Activated T-cell treated with anti-CD3 and anti-CD28 coated beads for 24 hours (primary cell): ENCODE results near the gene FAM186B.
"Not testable (repeated sequence)": the region's sequence is repeated elsewhere in the genome, so short reads cannot be mapped to it uniquely, and the experiment has no call there.

Experiments used
- DNase-seq: peaks from one replicate; pipeline ENCODE4 v3.0.0-alpha.2; 2020; ENCODE audit warnings: low read depth

Gene FAM186B

GRCh38 chr12:49633703-49634345, 28.4 kb upstream of the FAM186B start:
- no peak for DNase-seq

- DNase-seq: no peak
Observed at GRCh38 chr12:49632986-49633702, 27.7 kb upstream of the FAM186B start.

GRCh38 chr12:49632401-49632800, 27.0 kb upstream of the FAM186B start:
- DNase-seq: no peak

GRCh38 chr12:49631336-49631907, 26.0 kb upstream of the FAM186B start:
- DNase-seq: no peak

- no peak for DNase-seq
Observed at GRCh38 chr12:49627752-49628360, 22.4 kb upstream of the FAM186B start.

- no peak for DNase-seq
Observed at GRCh38 chr12:49626836-49627235, 21.4 kb upstream of the FAM186B start.

GRCh38 chr12:49626169-49626835, 20.9 kb upstream of the FAM186B start:
- DNase-seq: peak; percentile 20

- DNase-seq: no peak
Observed at GRCh38 chr12:49624921-49625577, 19.6 kb upstream of the FAM186B start.

- peak; percentile 75 for DNase-seq
Observed at GRCh38 chr12:49623142-49623904, 17.9 kb upstream of the FAM186B start, which contains the start of gene PRPF40B. TSS of gene PRPF40B (plus strand) at chr12:49623561. CDS start at chr12:49623591, 30 bp downstream.

- peak; percentile 26 for DNase-seq
Observed at GRCh38 chr12:49622501-49623141, 17.2 kb upstream of the FAM186B start.

GRCh38 chr12:49621651-49622500, 16.4 kb upstream of the FAM186B start:
- DNase-seq: no peak

- DNase-seq: no peak
Observed at GRCh38 chr12:49619286-49619685, 13.8 kb upstream of the FAM186B start.

- DNase-seq: no peak
Observed at GRCh38 chr12:49618576-49618975, 13.1 kb upstream of the FAM186B start.

- no peak for DNase-seq
Observed at GRCh38 chr12:49616533-49617219, 11.2 kb upstream of the FAM186B start.

GRCh38 chr12:49615725-49616124, 10.3 kb upstream of the FAM186B start:
- DNase-seq: no peak

- no peak for DNase-seq
Observed at GRCh38 chr12:49612210-49612609, 6.8 kb upstream of the FAM186B start.

- DNase-seq: not testable (repeated sequence)
Observed at GRCh38 chr12:49610785-49611184, 5.3 kb upstream of the FAM186B start.

- no peak for DNase-seq
Observed at GRCh38 chr12:49609875-49610154, 4.4 kb upstream of the FAM186B start.
